ENCODE data around the gene CCDC85C. TPM values are rescaled to one million over a fixed set of nuclear protein-coding genes. Genes with fewer than 3 reads are reported as not detected.
A peak's percentile ranks its signal among the peaks of the same experiment; 100 is the strongest.

The CCDC85C gene
- total RNA-seq, 2 experiments from 2014 or later = 6.8 to 7.9 TPM

DNA sequence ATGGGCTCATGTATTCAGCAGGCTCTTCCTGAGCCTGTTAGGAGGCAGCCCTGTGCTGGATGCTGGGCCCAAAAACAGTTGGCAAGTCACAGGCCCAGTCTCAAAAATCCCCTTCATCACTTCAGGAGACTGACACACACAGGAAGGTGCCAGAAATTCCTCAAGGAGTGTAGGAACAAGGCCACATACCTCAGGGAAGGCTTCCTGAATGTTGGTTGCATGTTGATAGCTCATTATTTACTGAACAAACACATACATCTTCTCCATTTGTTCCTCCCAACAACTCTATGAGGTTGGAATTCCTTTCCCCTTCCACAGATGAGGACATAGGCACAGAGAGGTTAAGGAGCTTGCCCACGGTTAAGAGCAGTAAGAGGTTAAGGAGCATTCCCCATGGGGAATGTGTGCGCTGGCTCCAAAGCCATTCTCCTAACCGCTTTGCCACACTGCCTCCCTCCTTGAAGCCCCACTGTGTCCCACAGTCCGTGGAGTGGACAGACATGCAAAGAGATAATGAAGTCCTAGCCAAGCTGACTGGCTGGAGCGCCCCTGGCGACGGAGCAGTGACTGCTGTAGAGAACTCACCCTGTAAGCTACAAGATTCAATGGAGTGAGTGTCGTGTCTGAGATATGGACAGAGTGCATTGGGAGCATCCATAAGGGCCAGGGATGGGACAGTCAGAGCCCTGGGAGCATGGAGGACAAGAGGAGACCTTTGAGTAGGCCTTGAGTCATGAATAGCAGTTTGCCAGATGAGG is 44.2 kb upstream of the CCDC85C start:
- Mint-ChIP-seq H3K4me1 (ENCODE audit: low read depth) (no peaks in the 10 kb centered on the region), H3K27me3 (peaks cover 16% of the 10 kb centered on the region), H3K9me3 (no peaks in the 10 kb centered on the region), H3K36me3 (ENCODE audit: low read depth) (no peaks in the 10 kb centered on the region), H3K4me3 (no peak overlapping the region), H3K27ac (no peak overlapping the region)
- DNase-seq = no peak
- intact Hi-C loops (cut with micrococcal nuclease) = no loop called here
- TF ChIP-seq, protein P1, sequence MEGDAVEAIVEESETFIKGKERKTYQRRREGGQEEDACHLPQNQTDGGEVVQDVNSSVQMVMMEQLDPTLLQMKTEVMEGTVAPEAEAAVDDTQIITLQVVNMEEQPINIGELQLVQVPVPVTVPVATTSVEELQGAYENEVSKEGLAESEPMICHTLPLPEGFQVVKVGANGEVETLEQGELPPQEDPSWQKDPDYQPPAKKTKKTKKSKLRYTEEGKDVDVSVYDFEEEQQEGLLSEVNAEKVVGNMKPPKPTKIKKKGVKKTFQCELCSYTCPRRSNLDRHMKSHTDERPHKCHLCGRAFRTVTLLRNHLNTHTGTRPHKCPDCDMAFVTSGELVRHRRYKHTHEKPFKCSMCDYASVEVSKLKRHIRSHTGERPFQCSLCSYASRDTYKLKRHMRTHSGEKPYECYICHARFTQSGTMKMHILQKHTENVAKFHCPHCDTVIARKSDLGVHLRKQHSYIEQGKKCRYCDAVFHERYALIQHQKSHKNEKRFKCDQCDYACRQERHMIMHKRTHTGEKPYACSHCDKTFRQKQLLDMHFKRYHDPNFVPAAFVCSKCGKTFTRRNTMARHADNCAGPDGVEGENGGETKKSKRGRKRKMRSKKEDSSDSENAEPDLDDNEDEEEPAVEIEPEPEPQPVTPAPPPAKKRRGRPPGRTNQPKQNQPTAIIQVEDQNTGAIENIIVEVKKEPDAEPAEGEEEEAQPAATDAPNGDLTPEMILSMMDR (IDR thresholded peaks at IDR 0.05) = no peak
- no peak for ATAC-seq
- ChIA-PET POLR2A (no interaction called here), CTCF (interaction anchor here (1.0 kb wide), 1 partner anchor 40 kb away, joined by 3 read pairs; no protein-coding TSS in a partner anchor)

DNA sequence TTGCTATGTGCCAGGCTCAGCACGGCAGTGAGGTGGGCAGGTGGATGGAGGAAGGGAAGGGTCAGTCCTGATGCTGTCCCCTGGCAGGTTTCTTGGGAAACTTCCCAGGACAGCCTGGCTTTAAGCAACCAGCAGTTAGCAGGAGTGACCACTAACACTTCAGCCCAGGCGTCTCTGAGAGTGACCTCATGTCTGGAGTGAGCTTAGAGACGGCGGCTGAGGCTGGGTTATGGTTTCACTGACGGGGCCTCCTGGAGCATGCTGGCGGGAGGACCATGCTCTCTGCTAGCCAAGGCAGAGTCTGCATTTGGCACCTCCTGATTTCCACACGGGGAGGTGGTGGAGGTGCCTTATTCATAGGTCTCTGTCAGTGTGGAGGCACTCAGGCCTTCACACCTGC is 43.4 kb upstream of the CCDC85C start:
- H3K36me3 Mint-ChIP-seq (ENCODE audit: low read depth) = no peaks in the 10 kb centered on the region
- ChIA-PET POLR2A (no interaction called here), CTCF (no interaction called here)
- no peaks in the 10 kb centered on the region for H3K9me3 Mint-ChIP-seq
- ATAC-seq = no peak
- H3K27me3 Mint-ChIP-seq = peaks cover 16% of the 10 kb centered on the region
- DNase-seq = no peak
- no peak overlapping the region for H3K4me3 Mint-ChIP-seq
- TF ChIP-seq, protein P1 (IDR thresholded peaks at IDR 0.05) = no peak
- H3K4me1 Mint-ChIP-seq (ENCODE audit: low read depth) = no peaks in the 10 kb centered on the region
- H3K27ac Mint-ChIP-seq = no peak overlapping the region
- intact Hi-C loops (cut with micrococcal nuclease) = no loop called here

DNA sequence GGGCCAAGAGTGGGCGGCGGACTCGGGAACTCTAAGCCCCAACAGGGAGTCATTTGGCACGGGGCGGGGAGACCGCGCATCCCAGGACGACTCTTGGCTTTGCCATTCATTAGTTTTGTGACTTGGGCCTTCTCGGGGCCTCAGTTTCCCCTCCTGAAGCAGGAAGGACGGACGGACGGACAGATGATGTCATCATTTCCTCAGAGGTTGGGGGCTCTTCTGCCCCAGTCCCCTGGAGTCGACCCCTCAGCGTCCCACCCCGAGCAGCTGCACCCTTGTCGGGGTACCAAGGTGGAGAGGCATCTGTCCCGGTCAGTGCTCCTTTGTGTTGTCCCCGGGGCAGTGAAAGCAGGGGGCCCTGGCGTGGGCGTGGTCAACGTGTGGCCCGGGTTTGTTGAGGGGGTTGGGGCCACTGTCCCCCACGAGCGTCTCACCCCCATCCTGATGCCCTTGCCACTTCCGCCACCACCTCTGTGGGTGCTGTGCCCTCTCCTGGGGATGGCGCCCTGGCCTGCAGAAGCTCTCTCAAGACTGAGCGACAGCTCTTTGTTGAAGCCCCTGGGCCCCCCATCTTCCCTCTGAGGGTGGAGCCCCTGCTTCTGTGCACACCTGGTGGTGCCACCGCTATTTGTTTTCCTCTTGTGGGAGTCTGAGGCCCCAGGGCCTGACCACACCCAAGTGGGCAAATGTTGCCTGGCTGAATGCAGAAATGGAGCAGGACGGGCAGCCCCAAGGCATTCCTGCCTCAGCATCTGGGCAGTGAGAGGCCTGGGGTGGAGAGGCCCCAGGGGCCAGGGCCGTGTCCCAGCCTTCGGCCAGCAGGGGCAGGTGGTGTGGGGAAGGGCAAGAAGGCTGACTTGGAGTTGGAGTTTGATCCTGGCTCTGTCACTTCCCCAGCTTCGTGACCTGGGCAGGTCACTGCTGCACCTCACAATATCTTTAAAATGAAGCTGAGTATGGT is 41.8 kb upstream of the CCDC85C start:
- CTCF ChIA-PET = interaction anchor here (0.9 kb wide), 1 partner anchor 11 kb away, joined by 3 read pairs; no protein-coding TSS in a partner anchor
- TF ChIP-seq, protein P1 (IDR thresholded peaks at IDR 0.05) = no peak
- peaks cover 16% of the 10 kb centered on the region for H3K27me3 Mint-ChIP-seq
- POLR2A ChIA-PET = no interaction called here
- H3K9me3 Mint-ChIP-seq = no peaks in the 10 kb centered on the region
- no peak overlapping the region for H3K27ac Mint-ChIP-seq
- H3K4me3 Mint-ChIP-seq = no peak overlapping the region
- ATAC-seq = no peak
- H3K36me3 Mint-ChIP-seq (ENCODE audit: low read depth) = no peaks in the 10 kb centered on the region
- intact Hi-C loops (cut with micrococcal nuclease) = no loop called here
- no peak for DNase-seq
- H3K4me1 Mint-ChIP-seq (ENCODE audit: low read depth) = no peaks in the 10 kb centered on the region

DNA sequence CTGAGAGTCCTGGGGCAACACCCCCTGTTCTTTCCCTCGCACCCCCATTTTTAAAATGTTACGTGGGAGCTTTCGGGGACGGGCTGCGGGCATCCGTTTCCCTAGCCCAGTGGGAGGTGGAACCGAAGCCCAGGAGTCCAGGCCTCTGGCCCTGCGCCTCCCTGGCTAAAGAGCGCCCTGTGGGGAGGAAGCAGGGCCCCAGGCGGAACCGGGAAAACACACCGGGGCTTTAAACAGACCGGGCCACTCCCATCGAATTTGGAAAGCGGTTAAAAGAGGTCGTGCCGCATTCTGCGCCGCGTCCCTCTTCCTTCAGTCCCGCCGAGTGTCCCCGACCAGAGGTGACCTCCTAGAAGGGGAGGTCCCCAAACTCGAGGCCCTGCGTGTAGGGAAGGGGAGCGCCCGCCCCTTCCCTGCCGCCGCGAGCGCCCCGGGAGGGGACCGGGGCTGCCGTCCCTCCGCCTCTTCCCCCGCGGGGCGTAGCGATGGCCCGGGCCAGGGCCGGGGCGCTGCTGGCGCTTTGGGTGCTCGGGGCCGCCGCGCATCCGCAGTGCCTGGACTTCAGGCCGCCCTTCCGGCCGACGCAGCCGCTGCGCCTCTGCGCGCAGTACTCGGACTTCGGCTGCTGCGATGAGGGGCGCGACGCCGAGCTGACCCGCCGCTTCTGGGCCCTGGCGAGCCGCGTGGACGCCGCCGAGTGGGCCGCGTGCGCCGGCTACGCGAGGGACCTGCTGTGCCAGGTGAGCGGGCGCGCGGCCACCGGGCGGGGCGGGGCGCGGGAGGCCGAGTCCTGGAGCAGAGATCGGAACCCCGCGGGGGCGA is 40.9 kb upstream of the CCDC85C start, which contains the start of gene HHIPL1:
Gene HHIPL1 (plus strand): TSS at position 407 of the 822 bp plus-strand sequence. CDS start 79 bp downstream, at position 486.
- Mint-ChIP-seq H3K36me3 (ENCODE audit: low read depth) (no peaks in the 10 kb centered on the region), H3K27me3 (peaks cover 16% of the 10 kb centered on the region), H3K9me3 (no peaks in the 10 kb centered on the region), H3K4me3 (no peak within 1 kb of the TSS), H3K4me1 (ENCODE audit: low read depth) (no peaks in the 10 kb centered on the region), H3K27ac (no peak within 1 kb of the TSS)
- ChIA-PET CTCF (no interaction called here), POLR2A (interaction anchor here (0.6 kb wide), 1 partner anchor 164 kb away, joined by 3 read pairs; no protein-coding TSS in a partner anchor)
- intact Hi-C loops (cut with micrococcal nuclease) = no loop called here
- ATAC-seq (peak; percentile 24), DNase-seq (no peak)
- TF ChIP-seq, protein P1 (IDR thresholded peaks at IDR 0.05) = no peak
